GM18517 (cell line): ENCODE results near the gene DPH1.

Experiments
- ATAC-seq: cut with Tn5 transposase; IDR thresholded peaks from one replicate; pipeline ENCODE4 v1.9.1; 2021; ENCODE audit warnings: mild to moderate bottlenecking, moderate library complexity; ENCODE audit not compliant: unreplicated experiment

Gene DPH1

GRCh38 chr17:2048805-2049204 lies 18.9 kb downstream of the DPH1 start:
- ATAC-seq: no peak

GRCh38 chr17:2049333-2050299 lies 19.7 kb downstream of the DPH1 start:
- ATAC-seq: peak; percentile 54

DNA sequence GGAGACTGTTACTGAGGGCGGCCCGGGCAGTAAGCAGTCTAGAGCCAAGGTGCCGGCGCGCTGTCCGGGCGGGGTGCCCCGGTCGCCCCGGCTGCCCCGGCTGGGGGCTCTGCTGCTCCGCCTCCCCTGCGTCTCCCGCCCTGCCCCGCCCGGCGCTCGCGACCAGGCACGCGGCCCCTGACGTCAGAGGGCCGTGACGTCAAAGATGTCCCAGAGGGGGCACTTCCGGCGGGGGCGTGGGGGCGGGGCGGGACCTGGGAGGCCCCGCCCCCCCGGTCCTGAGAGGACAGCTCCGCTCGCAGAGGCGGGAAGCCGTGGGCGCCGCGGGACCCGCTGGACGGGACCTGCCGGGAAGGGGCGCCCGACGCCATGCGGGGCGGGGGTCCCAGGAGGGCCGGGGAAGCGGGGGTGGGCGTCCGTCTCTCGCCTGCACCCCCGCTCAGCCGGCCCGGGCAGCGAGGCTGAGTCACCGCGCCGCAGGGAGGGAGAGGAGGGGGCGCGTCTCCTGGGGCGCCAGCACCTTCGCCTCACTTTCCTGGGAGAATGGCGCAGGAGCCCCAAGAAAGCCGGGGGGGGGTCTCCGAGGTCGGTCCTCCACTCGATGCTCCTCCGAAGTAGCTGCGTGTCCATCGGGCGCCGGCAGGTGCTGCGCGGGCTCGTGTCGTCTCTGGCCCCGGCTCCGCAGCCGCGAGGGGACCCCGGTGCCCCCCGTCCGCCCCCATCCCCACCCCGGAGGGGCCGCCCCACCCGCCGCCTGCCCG lies 20.5 kb downstream of the DPH1 start:
- peak; percentile 15 for ATAC-seq

DNA sequence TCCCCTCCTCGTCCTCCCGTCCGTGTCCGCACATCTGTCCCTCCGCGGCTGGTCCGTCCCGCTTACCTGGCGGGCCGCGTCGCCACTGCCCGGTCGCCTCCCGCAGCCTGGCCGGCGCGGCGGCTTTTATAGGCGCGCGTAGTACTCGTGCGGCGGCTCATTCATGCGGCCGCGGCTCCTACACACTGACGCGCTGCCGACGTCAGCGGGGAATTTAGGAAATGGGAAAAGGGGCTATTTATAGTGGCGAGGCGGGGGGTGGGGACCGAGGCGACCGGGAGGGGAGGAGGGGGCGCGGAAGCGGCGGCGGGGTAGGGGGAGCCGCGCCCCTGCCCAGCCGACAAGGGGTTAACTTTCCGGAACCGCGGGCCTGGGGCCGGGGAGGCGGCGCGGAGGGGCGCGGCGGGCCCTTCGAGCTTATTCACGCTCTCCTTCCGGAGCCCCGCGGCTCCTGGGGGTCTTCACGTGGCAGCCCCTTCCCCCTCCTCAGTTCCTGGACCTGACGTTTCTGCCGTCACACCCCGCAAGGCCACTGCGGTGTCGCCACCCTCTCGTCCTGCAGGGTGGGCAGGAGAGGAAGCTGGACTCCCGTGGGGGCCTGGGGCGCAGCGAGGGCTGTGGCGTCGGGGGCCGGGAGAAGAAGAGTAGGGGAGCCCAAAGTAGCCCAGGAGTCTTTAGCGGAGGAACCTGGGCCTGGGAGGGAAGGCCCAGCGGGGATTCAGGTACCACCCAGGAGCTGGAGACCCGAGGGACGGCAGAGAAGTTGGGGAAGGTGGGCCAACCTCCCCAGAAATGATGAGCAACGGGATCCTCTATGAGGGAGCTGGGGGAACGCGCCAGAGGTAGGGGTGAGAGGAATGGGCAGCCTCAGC lies 21.3 kb downstream of the DPH1 start:
- ATAC-seq: no peak

GRCh38 chr17:2051933-2052559 lies 22.1 kb downstream of the DPH1 start:
- no peak for ATAC-seq

- no peak for ATAC-seq
These were observed 23.7 kb downstream of the DPH1 start for GRCh38 chr17:2053380-2054261.

DNA sequence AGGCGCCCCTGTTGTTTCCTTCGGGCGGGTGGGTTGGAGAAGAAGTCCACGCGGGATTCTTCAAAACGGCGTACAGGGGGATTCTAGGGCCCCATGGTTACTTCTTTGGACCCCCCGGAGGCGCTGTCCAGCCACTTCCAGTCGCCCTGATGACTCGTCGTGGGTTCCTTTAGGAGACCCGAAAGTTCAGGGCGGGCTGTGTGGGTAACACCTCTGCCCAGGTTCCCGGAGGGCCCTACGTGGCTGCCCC lies 24.2 kb downstream of the DPH1 start:
- ATAC-seq: no peak

DNA sequence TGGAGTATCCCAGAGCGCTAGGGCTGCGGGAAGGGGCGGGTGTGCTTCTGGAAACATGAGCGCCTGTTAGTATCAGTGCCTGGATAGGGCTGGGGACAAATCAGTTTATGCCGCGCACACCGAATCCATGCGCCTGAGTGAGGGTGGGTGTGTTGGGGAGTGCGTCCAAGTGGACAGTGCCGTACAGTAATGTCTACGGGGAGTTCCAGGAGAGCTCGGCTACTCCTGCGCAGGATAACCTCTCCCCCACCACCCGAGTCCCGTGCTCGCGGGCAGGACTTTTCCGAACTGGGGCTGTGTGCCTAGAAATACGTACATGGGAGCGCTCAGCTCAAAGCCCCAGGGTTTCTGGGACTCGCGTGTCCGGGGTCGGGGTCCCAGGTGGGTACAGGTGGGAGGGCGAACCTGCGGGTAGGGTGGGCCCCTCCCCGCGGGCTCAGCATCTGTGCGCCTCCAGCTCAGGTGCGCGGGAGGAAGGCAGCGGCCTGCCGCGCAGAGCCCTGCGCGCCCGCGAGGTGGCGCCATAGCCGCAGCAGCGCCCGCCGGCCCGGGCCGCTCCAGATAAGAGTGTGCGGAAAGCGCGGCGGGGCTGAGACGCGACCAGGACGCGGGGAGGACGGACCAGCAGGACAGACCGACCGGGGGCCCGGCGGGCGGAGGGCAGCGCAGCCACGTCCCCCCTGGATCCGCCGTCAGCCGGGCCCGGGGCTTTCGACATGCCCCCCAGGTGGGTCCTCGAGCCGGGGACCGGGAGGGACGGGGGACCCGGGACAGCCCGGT lies 24.7 kb downstream of the DPH1 start, which contains the start of gene HIC1:
Gene HIC1 (plus strand): TSS at position 592 of the 780 bp plus-strand sequence. CDS start 1,588 bp downstream, outside the sequence.
- peak; percentile 46 for ATAC-seq

DNA sequence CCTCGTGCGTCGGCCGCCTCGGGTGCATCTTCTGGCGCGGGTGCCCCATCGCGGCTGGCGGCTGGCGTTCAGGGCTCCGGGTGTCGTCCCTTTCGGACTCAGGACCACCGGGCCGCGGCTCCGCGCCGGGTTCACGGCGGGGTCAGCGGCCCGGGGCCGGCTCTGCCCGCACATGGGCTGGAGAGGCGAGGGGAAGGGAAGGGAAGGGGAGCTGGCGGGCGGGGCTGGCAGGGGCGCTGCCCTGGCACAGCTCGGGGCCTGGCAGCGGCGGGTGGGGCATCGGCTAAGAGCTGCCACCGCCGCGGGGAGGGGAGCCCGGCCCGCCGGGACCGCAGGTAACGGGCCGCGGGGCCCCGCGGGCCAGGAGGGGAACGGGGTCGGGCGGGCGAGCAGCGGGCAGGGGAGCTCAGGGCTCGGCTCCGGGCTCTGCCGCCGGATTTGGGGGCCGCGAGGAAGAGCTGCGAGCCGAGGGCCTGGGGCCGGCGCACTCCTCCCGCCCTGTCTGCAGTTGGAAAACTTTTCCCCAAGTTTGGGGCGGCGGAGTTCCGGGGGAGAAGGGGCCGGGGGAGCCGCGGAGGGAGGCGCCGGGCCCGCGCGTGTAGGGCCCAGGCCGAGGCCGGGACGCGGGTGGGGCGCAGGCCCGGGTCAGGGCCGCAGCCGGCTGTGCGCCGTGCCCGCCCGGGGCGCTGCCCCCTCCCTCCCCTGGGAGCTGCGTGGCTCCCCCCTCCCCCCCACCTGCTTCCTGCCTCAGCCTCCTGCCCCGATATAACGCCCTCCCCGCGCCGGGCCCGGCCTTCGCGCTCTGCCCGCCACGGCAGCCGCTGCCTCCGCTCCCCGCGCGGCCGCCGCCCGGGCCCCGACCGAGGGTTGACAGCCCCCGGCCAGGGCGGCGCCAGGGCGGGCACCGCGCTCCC lies 25.6 kb downstream of the DPH1 start:
- no peak for ATAC-seq

DNA sequence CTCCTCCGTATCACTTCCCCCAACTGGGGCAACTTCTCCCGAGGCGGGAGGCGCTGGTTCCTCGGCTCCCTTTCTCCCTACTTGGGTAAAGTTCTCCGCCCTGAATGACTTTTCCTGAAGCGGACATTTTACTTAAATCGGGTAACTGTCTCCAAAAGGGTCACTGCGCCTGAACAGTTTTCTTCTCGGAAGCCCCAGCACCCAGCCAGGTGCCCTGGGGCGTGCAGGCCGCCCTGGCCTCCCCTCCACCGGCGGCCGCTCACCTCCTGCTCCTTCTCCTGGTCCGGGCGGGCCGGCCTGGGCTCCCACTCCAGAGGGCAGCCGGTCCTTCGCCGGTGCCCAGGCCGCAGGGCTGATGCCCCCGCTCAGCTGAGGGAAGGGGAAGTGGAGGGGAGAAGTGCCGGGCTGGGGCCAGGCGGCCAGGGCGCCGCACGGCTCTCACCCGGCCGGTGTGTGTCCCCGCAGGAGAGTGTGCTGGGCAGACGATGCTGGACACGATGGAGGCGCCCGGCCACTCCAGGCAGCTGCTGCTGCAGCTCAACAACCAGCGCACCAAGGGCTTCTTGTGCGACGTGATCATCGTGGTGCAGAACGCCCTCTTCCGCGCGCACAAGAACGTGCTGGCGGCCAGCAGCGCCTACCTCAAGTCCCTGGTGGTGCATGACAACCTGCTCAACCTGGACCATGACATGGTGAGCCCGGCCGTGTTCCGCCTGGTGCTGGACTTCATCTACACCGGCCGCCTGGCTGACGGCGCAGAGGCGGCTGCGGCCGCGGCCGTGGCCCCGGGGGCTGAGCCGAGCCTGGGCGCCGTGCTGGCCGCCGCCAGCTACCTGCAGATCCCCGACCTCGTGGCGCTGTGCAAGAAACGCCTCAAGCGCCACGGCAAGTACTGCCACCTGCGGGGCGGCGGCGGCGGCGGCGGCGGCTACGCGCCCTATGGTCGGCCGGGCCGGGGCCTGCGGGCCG lies 26.5 kb downstream of the DPH1 start:
- no peak for ATAC-seq

DNA sequence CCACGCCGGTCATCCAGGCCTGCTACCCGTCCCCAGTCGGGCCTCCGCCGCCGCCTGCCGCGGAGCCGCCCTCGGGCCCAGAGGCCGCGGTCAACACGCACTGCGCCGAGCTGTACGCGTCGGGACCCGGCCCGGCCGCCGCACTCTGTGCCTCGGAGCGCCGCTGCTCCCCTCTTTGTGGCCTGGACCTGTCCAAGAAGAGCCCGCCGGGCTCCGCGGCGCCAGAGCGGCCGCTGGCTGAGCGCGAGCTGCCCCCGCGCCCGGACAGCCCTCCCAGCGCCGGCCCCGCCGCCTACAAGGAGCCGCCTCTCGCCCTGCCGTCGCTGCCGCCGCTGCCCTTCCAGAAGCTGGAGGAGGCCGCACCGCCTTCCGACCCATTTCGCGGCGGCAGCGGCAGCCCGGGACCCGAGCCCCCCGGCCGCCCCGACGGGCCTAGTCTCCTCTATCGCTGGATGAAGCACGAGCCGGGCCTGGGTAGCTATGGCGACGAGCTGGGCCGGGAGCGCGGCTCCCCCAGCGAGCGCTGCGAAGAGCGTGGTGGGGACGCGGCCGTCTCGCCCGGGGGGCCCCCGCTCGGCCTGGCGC lies 27.3 kb downstream of the DPH1 start:
- no peak for ATAC-seq

GRCh38 chr17:2057760-2058585 lies 28.0 kb downstream of the DPH1 start:
- ATAC-seq: no peak

GRCh38 chr17:2058586-2059546 lies 28.9 kb downstream of the DPH1 start:
- ATAC-seq: no peak
